HG03571 (cell line): ENCODE measurements around the gene NDOR1.
"Not testable (repeated sequence)": the region's sequence is repeated elsewhere in the genome, so short reads cannot be mapped to it uniquely, and the experiment has no call there.

ENCODE experiments used
- ATAC-seq: cut with Tn5 transposase; IDR thresholded peaks from one replicate; pipeline ENCODE4 v1.9.1; 2021; ENCODE audit not compliant: unreplicated experiment

Gene NDOR1

GRCh38 chr9:137255448-137256114 lies 50.1 kb downstream of the NDOR1 start:
- ATAC-seq, result peak; percentile 18

DNA sequence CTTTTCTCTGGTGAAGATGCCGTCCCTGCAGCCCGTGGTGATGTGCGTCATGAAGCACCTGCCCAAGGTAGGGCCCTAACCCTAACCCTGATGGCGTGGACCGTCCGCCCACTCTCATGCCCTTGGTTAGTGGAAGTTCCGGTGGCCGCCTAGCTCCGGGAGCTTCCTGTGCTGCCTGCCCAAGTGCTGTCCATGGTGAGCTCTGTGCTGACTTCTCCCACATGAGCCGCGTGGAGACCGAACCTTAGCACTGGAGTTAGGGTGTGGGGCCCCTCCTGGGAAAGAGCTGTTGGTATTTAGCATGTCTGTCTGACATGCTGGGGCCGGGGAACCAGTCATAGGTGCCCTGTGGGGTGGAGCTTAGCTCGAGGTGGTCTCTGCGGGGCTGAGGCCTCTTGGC lies 50.9 kb downstream of the NDOR1 start:
- no peak for ATAC-seq

- ATAC-seq, result no peak
These were observed 51.4 kb downstream of the NDOR1 start for GRCh38 chr9:137256856-137257255.

DNA sequence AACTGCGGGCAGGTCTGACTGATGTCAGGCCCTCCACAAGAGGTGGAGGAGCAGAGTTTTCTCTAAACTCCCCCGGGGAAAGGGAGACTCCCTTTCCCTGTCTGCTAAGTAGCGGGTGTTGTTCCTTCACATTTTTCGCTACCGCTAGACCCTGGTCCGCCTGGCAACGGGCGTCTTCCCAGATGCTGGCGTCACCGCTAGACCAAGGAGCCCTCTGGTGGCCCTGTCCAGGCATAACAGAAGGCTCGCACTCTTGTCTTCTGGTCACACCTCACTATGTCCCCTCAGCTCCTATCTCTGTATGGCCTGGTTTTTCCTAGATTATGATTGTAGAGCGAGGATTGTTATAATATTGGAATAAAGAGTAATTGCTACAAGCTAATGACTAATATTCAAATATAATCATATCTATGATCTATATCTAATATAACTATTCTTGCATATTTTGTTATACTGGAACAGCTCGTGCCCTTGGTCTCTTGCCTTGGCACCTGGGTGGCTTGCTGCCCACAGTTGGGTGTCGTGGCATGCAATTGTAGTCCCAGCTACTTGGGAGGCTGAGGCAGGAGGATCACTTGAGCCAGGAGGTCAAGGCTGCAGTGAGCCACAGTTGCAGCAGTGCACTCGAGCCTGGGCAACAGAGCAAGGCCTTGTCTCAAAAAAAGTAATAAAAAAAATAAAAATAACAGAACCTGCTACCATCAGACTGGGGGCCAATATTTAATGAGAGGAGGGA lies 56.8 kb downstream of the NDOR1 start:
- ATAC-seq, result not testable (repeated sequence)

DNA sequence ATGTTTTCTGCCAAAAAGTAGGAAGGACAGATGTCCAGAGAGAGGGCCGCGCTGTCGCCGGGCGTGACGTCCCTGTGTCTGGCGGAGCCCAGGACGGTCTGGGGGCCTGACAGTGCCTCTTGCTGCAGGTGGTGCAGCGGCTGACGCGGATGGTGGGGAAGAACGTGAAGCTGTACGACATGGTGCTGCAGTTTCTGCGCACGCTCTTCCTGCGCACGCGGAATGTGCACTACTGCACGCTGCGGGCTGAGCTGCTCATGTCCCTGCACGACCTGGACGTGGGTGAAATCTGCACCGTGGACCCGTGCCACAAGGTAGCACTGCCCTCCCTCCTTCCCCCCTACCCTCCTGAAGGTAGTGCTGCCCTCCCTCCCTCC lies 57.4 kb downstream of the NDOR1 start:
- no peak for ATAC-seq

GRCh38 chr9:137263506-137263905 lies 58.0 kb downstream of the NDOR1 start:
- no peak for ATAC-seq

DNA sequence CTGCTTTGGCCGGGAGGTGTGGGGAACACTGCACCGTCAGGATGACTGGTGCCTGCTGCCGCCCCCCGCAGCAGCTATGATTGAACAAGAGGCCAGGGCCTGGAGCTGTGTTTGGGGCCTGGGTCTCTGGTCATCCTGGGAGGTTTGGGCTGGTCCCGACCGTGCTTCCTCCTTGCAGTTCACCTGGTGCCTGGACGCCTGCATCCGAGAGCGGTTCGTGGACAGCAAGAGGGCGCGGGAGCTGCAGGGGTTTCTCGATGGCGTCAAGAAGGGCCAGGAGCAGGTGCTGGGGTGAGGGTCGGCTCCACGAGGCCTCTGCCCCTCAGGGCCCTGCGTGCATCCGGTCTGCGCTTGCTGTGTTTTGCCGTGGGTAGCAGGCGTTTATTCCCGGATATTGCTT lies 58.6 kb downstream of the NDOR1 start:
- ATAC-seq, result no peak

- no peak for ATAC-seq
These were observed 60.1 kb downstream of the NDOR1 start for GRCh38 chr9:137265496-137266161.

GRCh38 chr9:137266162-137266527 lies 60.6 kb downstream of the NDOR1 start:
- ATAC-seq, result no peak
